Smooth muscle cell (in vitro differentiated cells): ENCODE measurements around the gene LAGE3. TPM values are rescaled to one million over a fixed set of nuclear protein-coding genes. Genes with fewer than 3 reads are reported as not detected.
A peak's percentile ranks its signal among the peaks of the same experiment; 100 is the strongest.

ENCODE experiments used
- DNase-seq: peaks from one replicate; lab custom pipeline; 2025; ENCODE audit not compliant: unreplicated experiment; lab: John Stamatoyannopoulos, UW
- H2AFZ ChIP-seq: fragments of 200-600 bp; sonication (generic); 2 replicates; pipeline ENCODE4 v1.6.0; 2016; ENCODE audit warnings: antibody characterized with exemption, low read depth, mild to moderate bottlenecking
- H3F3A ChIP-seq: fragments of 200-600 bp; sonication (generic); 2 replicates; pipeline ENCODE4 v1.6.0; 2017; ENCODE audit warnings: antibody characterized with exemption, low read depth
- H3K27ac ChIP-seq: fragments of 200-600 bp; sonication (generic); 2 replicates; pipeline ENCODE4 v1.5.1; 2016; ENCODE audit warnings: low read depth, mild to moderate bottlenecking
- H3K27me3 ChIP-seq: fragments of 200-600 bp; sonication (generic); 2 replicates; pipeline ENCODE4 v1.6.1; 2016; ENCODE audit warnings: low read depth, mild to moderate bottlenecking
- H3K36me3 ChIP-seq: fragments of 200-600 bp; sonication (generic); 2 replicates; pipeline ENCODE4 v1.5.1; 2016; ENCODE audit warnings: low read depth
- H3K4me1 ChIP-seq: fragments of 200-600 bp; sonication (generic); 2 replicates; pipeline ENCODE4 v1.5.1; 2016; ENCODE audit warnings: low read depth
- H3K4me2 ChIP-seq: fragments of 200-600 bp; sonication (generic); 2 replicates; pipeline ENCODE4 v1.6.0; 2016; ENCODE audit warnings: mild to moderate bottlenecking
- H3K4me3 ChIP-seq: fragments of 200-600 bp; sonication (generic); 2 replicates; pipeline ENCODE4 v1.5.1; 2016; ENCODE audit warnings: mild to moderate bottlenecking
- H3K79me2 ChIP-seq: fragments of 200-600 bp; sonication (generic); 2 replicates; pipeline ENCODE4 v1.6.0; 2016; ENCODE audit warnings: low read depth, mild to moderate bottlenecking
- H3K9ac ChIP-seq: fragments of 200-600 bp; sonication (generic); 2 replicates; pipeline ENCODE4 v1.6.0; 2016; ENCODE audit warnings: low read depth
- H3K9me3 ChIP-seq: fragments of 200-600 bp; sonication (generic); replicated peaks from 2 replicates; pipeline ENCODE4 v1.5.1; 2016; ENCODE audit warnings: low read depth
- H4K20me1 ChIP-seq: fragments of 200-600 bp; sonication (generic); 2 replicates; pipeline ENCODE4 v1.6.0; 2016; ENCODE audit warnings: low read depth
- CTCF ChIP-seq: fragments of 200-600 bp; sonication (generic); IDR thresholded peaks from 2 replicates; pipeline ENCODE4 v1.5.1; 2017; ENCODE audit warnings: borderline replicate concordance, mild to moderate bottlenecking, antibody characterized with exemption; ENCODE audit not compliant: insufficient read depth, poor library complexity, severe bottlenecking
- WGBS: methylation state at CpG from one replicate; pipeline ENCODE4 v1.1.7; 2016; ENCODE audit warnings: low lambda C conversion rate; 5-methylcytosine and 5-hydroxymethylcytosine counted together
- polyA plus RNA-seq: library from polyadenylated mRNA; unstranded; fragments of >200 nt; fragmentation: Nextera tagmentation; extraction: Ambion mirVana; gene quantifications from 2 replicates; pipeline ENCODE4 v1.2.1, GENCODE V29; 2016
- total RNA-seq: library from RNA; depleted of rRNA; stranded (reverse); fragments of >200 nt; gene quantifications from 2 replicates; pipeline ENCODE4 v1.2.3, GENCODE V29; 2014

The LAGE3 gene
- total and polyA plus RNA-seq, 2 experiments from 2014 or later, result 39.7 to 52.7 TPM

GRCh38 chrX:154443479-154443910 lies 35.6 kb downstream of the LAGE3 start:
- H3K79me2 ChIP-seq, result peaks cover 42% of the 10 kb centered on the region
- no peak for TF ChIP-seq CTCF
- DNase-seq, result no peak
- no peak overlapping the region for H2AFZ ChIP-seq
- H4K20me1 ChIP-seq, result peaks cover 19% of the 10 kb centered on the region
- H3K27ac ChIP-seq, result peak overlapping the region; percentile 79
- H3K36me3 ChIP-seq, result no peaks in the 10 kb centered on the region
- H3K9me3 ChIP-seq, result no peaks in the 10 kb centered on the region
- H3K9ac ChIP-seq, result peak overlapping the region; percentile 62
- H3F3A ChIP-seq, result no peaks in the 10 kb centered on the region
- peak overlapping the region; percentile 34 for H3K4me3 ChIP-seq
- peaks cover 6% of the 10 kb centered on the region for H3K4me1 ChIP-seq
- WGBS, result 38% methylated on average over 8 of the region's 10 CpGs
- H3K4me2 ChIP-seq, result peak overlapping the region; percentile 83
- H3K27me3 ChIP-seq, result no peaks in the 10 kb centered on the region

GRCh38 chrX:154441984-154442707 lies 36.9 kb downstream of the LAGE3 start:
- no peaks in the 10 kb centered on the region for H3F3A ChIP-seq
- no peak for DNase-seq
- H3K4me1 ChIP-seq, result peaks cover 10% of the 10 kb centered on the region
- no peak overlapping the region for H3K4me3 ChIP-seq
- H3K9me3 ChIP-seq, result no peaks in the 10 kb centered on the region
- H3K9ac ChIP-seq, result no peak overlapping the region
- no peak for TF ChIP-seq CTCF
- no peak overlapping the region for H3K27ac ChIP-seq
- no peaks in the 10 kb centered on the region for H3K27me3 ChIP-seq
- 81% methylated on average over 21 of the region's 21 CpGs for WGBS
- no peaks in the 10 kb centered on the region for H3K36me3 ChIP-seq
- peaks cover 26% of the 10 kb centered on the region for H4K20me1 ChIP-seq
- H3K79me2 ChIP-seq, result peaks cover 56% of the 10 kb centered on the region
- H3K4me2 ChIP-seq, result no peak overlapping the region
- no peak overlapping the region for H2AFZ ChIP-seq

- no peak for DNase-seq
- Histone ChIP-seq H3K4me3 (no peak overlapping the region), H3K27me3 (no peaks in the 10 kb centered on the region), H2AFZ (no peak overlapping the region), H3K4me1 (peaks cover 10% of the 10 kb centered on the region), H3K36me3 (no peaks in the 10 kb centered on the region), H3K9ac (no peak overlapping the region), H3K27ac (no peak overlapping the region), H3F3A (no peaks in the 10 kb centered on the region), H3K79me2 (peaks cover 56% of the 10 kb centered on the region), H3K4me2 (no peak overlapping the region), H3K9me3 (no peaks in the 10 kb centered on the region), H4K20me1 (peaks cover 26% of the 10 kb centered on the region)
- TF ChIP-seq CTCF, result no peak
- WGBS, result 91% methylated on average over 11 of the region's 11 CpGs
Measured at GRCh38 chrX:154441564-154441963, 37.5 kb downstream of the LAGE3 start.
